ENCODE results near the gene CDKL5. TPM values are rescaled to one million over a fixed set of nuclear protein-coding genes. Genes with fewer than 3 reads are reported as not detected.

CDKL5 gene
- total RNA-seq, 1 donor from 2014 or later = 17.7 TPM

DNA sequence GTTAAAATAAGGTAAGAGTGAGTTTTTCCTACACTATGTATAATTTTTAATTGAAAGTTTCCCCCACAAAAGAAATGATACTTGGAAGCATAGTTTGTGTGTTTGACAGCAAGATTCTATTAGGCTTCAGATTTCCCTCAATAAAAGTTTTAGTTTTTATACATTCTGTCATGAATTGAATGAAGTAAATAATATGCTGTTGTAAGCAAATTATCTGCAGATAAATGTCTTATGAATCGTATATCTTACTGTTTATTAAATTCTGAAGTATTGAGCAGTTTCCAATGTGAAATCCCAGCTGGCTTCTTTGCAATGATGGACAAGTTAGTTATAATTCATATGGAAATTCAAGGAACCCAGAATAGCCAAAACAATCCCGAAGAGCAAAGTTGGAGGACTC, 213.0 kb downstream of the CDKL5 start:
- Mint-ChIP-seq H3K36me3 (ENCODE audit: low read depth, unreplicated experiment) (no peaks in the 10 kb centered on the region), H3K27ac (ENCODE audit: unreplicated experiment) (no peak overlapping the region), H3K9me3 (ENCODE audit: unreplicated experiment) (peaks cover 4% of the 10 kb centered on the region), H3K4me1 (ENCODE audit: low read depth, unreplicated experiment) (no peaks in the 10 kb centered on the region), H3K4me3 (ENCODE audit: unreplicated experiment) (no peak overlapping the region), H3K27me3 (ENCODE audit: low read depth, unreplicated experiment) (no peaks in the 10 kb centered on the region)
- Histone ChIP-seq H3K4me2 (ENCODE audit: low read length) (no peak overlapping the region), H3K9me3 (ENCODE audit: insufficient read depth, low read depth, low read length) (no peaks in the 10 kb centered on the region), H3K79me2 (ENCODE audit: insufficient read depth, low read length) (no peaks in the 10 kb centered on the region), H3K4me3 (ENCODE audit: insufficient read depth, low read depth, low read length) (no peak overlapping the region), H3K4me1 (ENCODE audit: insufficient read depth, low read length) (no peaks in the 10 kb centered on the region), H3K9ac (ENCODE audit: low read length) (no peak overlapping the region), H4K20me1 (ENCODE audit: insufficient read depth, low read length) (no peaks in the 10 kb centered on the region), H2AFZ (ENCODE audit: low read depth, low read length) (no peak overlapping the region), H3K27me3 (ENCODE audit: insufficient read depth, low read length) (no peaks in the 10 kb centered on the region), H3K36me3 (ENCODE audit: insufficient read depth, low read length) (no peaks in the 10 kb centered on the region), H3K27ac (ENCODE audit: low read depth, low read length) (no peak overlapping the region)
- DNase-seq (ENCODE audit: low read depth) = no peak
- TF ChIP-seq EZH2 (IDR thresholded peaks at IDR 0.05; ENCODE audit: insufficient read depth, low read length) = no peak
- TF ChIP-seq, protein P1, sequence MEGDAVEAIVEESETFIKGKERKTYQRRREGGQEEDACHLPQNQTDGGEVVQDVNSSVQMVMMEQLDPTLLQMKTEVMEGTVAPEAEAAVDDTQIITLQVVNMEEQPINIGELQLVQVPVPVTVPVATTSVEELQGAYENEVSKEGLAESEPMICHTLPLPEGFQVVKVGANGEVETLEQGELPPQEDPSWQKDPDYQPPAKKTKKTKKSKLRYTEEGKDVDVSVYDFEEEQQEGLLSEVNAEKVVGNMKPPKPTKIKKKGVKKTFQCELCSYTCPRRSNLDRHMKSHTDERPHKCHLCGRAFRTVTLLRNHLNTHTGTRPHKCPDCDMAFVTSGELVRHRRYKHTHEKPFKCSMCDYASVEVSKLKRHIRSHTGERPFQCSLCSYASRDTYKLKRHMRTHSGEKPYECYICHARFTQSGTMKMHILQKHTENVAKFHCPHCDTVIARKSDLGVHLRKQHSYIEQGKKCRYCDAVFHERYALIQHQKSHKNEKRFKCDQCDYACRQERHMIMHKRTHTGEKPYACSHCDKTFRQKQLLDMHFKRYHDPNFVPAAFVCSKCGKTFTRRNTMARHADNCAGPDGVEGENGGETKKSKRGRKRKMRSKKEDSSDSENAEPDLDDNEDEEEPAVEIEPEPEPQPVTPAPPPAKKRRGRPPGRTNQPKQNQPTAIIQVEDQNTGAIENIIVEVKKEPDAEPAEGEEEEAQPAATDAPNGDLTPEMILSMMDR (IDR thresholded peaks at IDR 0.05; ENCODE audit: insufficient read depth, low read depth, low read length) = no peak
- no peak for FAIRE-seq

DNA sequence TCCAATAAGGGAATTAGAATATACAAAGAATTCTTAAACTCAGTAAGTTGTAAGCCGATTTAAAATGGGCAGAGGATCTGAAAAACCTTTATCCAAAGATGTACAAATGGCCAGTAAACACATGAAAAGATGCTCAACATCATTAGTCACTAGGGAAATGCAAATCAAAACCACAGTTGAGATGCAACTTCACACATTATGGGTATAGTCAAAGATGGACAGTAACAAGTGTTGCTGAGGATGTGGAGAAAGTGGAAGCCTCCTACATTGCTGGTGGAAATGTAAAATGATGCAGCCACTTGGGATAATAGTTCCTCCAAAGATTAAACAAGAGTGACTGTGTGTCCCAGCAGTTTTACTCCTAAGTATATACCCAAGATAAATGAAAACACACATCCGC, 213.9 kb downstream of the CDKL5 start:
- Histone ChIP-seq H3K9me3 (ENCODE audit: insufficient read depth, low read depth, low read length) (no peaks in the 10 kb centered on the region), H2AFZ (ENCODE audit: low read depth, low read length) (no peak overlapping the region), H3K79me2 (ENCODE audit: insufficient read depth, low read length) (no peaks in the 10 kb centered on the region), H3K4me3 (ENCODE audit: insufficient read depth, low read depth, low read length) (no peak overlapping the region), H3K4me1 (ENCODE audit: insufficient read depth, low read length) (no peaks in the 10 kb centered on the region), H3K9ac (ENCODE audit: low read length) (no peak overlapping the region), H3K27me3 (ENCODE audit: insufficient read depth, low read length) (no peaks in the 10 kb centered on the region), H3K27ac (ENCODE audit: low read depth, low read length) (no peak overlapping the region), H4K20me1 (ENCODE audit: insufficient read depth, low read length) (no peaks in the 10 kb centered on the region), H3K36me3 (ENCODE audit: insufficient read depth, low read length) (no peaks in the 10 kb centered on the region), H3K4me2 (ENCODE audit: low read length) (no peak overlapping the region)
- Mint-ChIP-seq H3K4me1 (ENCODE audit: low read depth, unreplicated experiment) (no peaks in the 10 kb centered on the region), H3K27ac (ENCODE audit: unreplicated experiment) (no peak overlapping the region), H3K36me3 (ENCODE audit: low read depth, unreplicated experiment) (no peaks in the 10 kb centered on the region), H3K4me3 (ENCODE audit: unreplicated experiment) (no peak overlapping the region), H3K9me3 (ENCODE audit: unreplicated experiment) (peaks cover 4% of the 10 kb centered on the region), H3K27me3 (ENCODE audit: low read depth, unreplicated experiment) (no peaks in the 10 kb centered on the region)
- no peak for TF ChIP-seq EZH2 (IDR thresholded peaks at IDR 0.05; ENCODE audit: insufficient read depth, low read length)
- TF ChIP-seq, protein P1 (IDR thresholded peaks at IDR 0.05; ENCODE audit: insufficient read depth, low read depth, low read length) = no peak
- DNase-seq (ENCODE audit: low read depth) = no peak
- FAIRE-seq = peak; percentile 96

DNA sequence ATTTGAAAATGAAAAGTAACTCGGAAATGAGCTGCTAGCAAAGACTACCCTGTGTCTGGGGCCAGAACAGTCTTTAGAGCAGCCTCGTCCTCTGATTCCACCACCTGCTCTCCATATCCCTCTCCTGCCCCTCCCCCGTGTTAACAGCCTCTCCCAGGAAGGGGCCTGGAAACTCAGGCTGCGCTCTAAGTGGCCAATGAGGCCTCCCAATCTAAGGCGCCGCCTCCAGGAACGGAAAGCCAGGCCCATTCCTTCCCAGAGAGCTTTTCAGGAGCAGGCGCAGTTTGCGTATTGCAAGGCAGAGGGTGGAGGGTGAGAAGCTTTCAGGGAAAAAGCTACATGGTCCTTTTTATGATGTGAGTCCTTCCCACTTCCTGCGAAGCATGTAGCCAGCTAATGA, 215.3 kb downstream of the CDKL5 start:
- peaks cover 3% of the 10 kb centered on the region for H3K27me3 Mint-ChIP-seq (ENCODE audit: low read depth, unreplicated experiment)
- Histone ChIP-seq H4K20me1 (ENCODE audit: insufficient read depth, low read length) (no peaks in the 10 kb centered on the region), H3K27me3 (ENCODE audit: insufficient read depth, low read length) (no peaks in the 10 kb centered on the region), H3K4me2 (ENCODE audit: low read length) (no peak overlapping the region), H3K36me3 (ENCODE audit: insufficient read depth, low read length) (no peaks in the 10 kb centered on the region), H2AFZ (ENCODE audit: low read depth, low read length) (no peak overlapping the region), H3K79me2 (ENCODE audit: insufficient read depth, low read length) (no peaks in the 10 kb centered on the region), H3K4me1 (ENCODE audit: insufficient read depth, low read length) (no peaks in the 10 kb centered on the region), H3K27ac (ENCODE audit: low read depth, low read length) (no peak overlapping the region), H3K9ac (ENCODE audit: low read length) (no peak overlapping the region), H3K9me3 (ENCODE audit: insufficient read depth, low read depth, low read length) (no peaks in the 10 kb centered on the region), H3K4me3 (ENCODE audit: insufficient read depth, low read depth, low read length) (no peak overlapping the region)
- TF ChIP-seq, protein P1 (IDR thresholded peaks at IDR 0.05; ENCODE audit: insufficient read depth, low read depth, low read length) = no peak
- TF ChIP-seq EZH2 (IDR thresholded peaks at IDR 0.05; ENCODE audit: insufficient read depth, low read length) = no peak
- no peak overlapping the region for H3K4me3 Mint-ChIP-seq (ENCODE audit: unreplicated experiment)
- H3K4me1 Mint-ChIP-seq (ENCODE audit: low read depth, unreplicated experiment) = no peaks in the 10 kb centered on the region
- no peak for FAIRE-seq
- H3K36me3 Mint-ChIP-seq (ENCODE audit: low read depth, unreplicated experiment) = no peaks in the 10 kb centered on the region
- no peak overlapping the region for H3K27ac Mint-ChIP-seq (ENCODE audit: unreplicated experiment)
- no peak for DNase-seq (ENCODE audit: low read depth)
- peaks cover under 1% of the 10 kb centered on the region for H3K9me3 Mint-ChIP-seq (ENCODE audit: unreplicated experiment)
